Measurements from ENCODE around the gene PKNOX1.
"Not testable (repeated sequence)": the region's sequence is repeated elsewhere in the genome, so short reads cannot be mapped to it uniquely, and the experiment has no call there.

Gene PKNOX1

GRCh38 chr21:43001316-43001715 lies 27.0 kb downstream of the PKNOX1 start:
- H3K36me3 ChIP-seq (ENCODE audit: control insufficient read depth in 1 of 2, insufficient read depth in 2 of 2, low read length in 2 of 2): peaks cover 10% of the 10 kb centered on the region in 2 donors

GRCh38 chr21:43004926-43005325 lies 30.6 kb downstream of the PKNOX1 start:
- H3K27me3 ChIP-seq (ENCODE audit: control insufficient read depth in 1 of 2, insufficient read depth in 2 of 2, low read length in 2 of 2): no peaks in the 10 kb centered on the region
- no peak overlapping the region for H3K9ac ChIP-seq (ENCODE audit: low read depth in 1 of 2, low read length in 2 of 2)
- peaks cover 2 to 5% of the 10 kb centered on the region in 2 donors for H3K9me3 ChIP-seq (ENCODE audit: control insufficient read depth in 1 of 2, low read length in 2 of 2)
- H3K4me3 ChIP-seq (ENCODE audit: low read depth in 1 of 2, low read length in 2 of 2): no peak overlapping the region
- H3K4me1 ChIP-seq (ENCODE audit: control insufficient read depth in 1 of 2, insufficient read depth in 2 of 2, low read length in 2 of 2): peaks cover 0 to 6% of the 10 kb centered on the region in 2 donors
- no peak overlapping the region for H3K27ac ChIP-seq (ENCODE audit: low read depth, low read length)
- H3K36me3 ChIP-seq (ENCODE audit: control insufficient read depth in 1 of 2, insufficient read depth in 2 of 2, low read length in 2 of 2): peaks cover 14 to 26% of the 10 kb centered on the region in 2 donors

More at GRCh38 chr21:43001316-43001715, 27.0 kb downstream of the PKNOX1 start:
- Histone ChIP-seq H3K27ac (ENCODE audit: low read depth, low read length) (no peak overlapping the region), H3K4me1 (ENCODE audit: control insufficient read depth in 1 of 2, insufficient read depth in 2 of 2, low read length in 2 of 2) (peaks cover 0 to 6% of the 10 kb centered on the region in 2 donors), H3K9ac (ENCODE audit: low read depth in 1 of 2, low read length in 2 of 2) (no peak overlapping the region), H3K4me3 (ENCODE audit: low read depth in 1 of 2, low read length in 2 of 2) (no peak overlapping the region), H3K9me3 (ENCODE audit: control insufficient read depth in 1 of 2, low read length in 2 of 2) (peaks cover 6 to 15% of the 10 kb centered on the region in 2 donors), H3K27me3 (ENCODE audit: control insufficient read depth in 1 of 2, insufficient read depth in 2 of 2, low read length in 2 of 2) (no peaks in the 10 kb centered on the region)

- Histone ChIP-seq H3K27ac (ENCODE audit: low read depth, low read length) (no peak overlapping the region), H3K27me3 (ENCODE audit: control insufficient read depth in 1 of 2, insufficient read depth in 2 of 2, low read length in 2 of 2) (no peaks in the 10 kb centered on the region), H3K4me1 (ENCODE audit: control insufficient read depth in 1 of 2, insufficient read depth in 2 of 2, low read length in 2 of 2) (peaks cover 0 to 6% of the 10 kb centered on the region in 2 donors), H3K4me3 (ENCODE audit: low read depth in 1 of 2, low read length in 2 of 2) (no peak overlapping the region), H3K9ac (ENCODE audit: low read depth in 1 of 2, low read length in 2 of 2) (no peak overlapping the region), H3K36me3 (ENCODE audit: control insufficient read depth in 1 of 2, insufficient read depth in 2 of 2, low read length in 2 of 2) (peaks cover 14 to 27% of the 10 kb centered on the region in 2 donors), H3K9me3 (ENCODE audit: control insufficient read depth in 1 of 2, low read length in 2 of 2) (no peaks in the 10 kb centered on the region)
Observed at GRCh38 chr21:43005635-43006034, 31.3 kb downstream of the PKNOX1 start.

- not testable (repeated sequence) for H3K27ac ChIP-seq (ENCODE audit: low read depth, low read length); H3K9me3 ChIP-seq (ENCODE audit: control insufficient read depth in 1 of 2, low read length in 2 of 2); H3K4me3 ChIP-seq (ENCODE audit: low read depth in 1 of 2, low read length in 2 of 2); H3K27me3 ChIP-seq (ENCODE audit: control insufficient read depth in 1 of 2, insufficient read depth in 2 of 2, low read length in 2 of 2); H3K9ac ChIP-seq (ENCODE audit: low read depth in 1 of 2, low read length in 2 of 2); H3K4me1 ChIP-seq (ENCODE audit: control insufficient read depth in 1 of 2, insufficient read depth in 2 of 2, low read length in 2 of 2)
- peaks cover 14 to 28% of the 10 kb centered on the region in 2 donors for H3K36me3 ChIP-seq (ENCODE audit: control insufficient read depth in 1 of 2, insufficient read depth in 2 of 2, low read length in 2 of 2)
Observed at GRCh38 chr21:43006051-43006873, 31.9 kb downstream of the PKNOX1 start.

GRCh38 chr21:43006874-43007208 lies 32.5 kb downstream of the PKNOX1 start:
- peaks cover 0 to 6% of the 10 kb centered on the region in 2 donors for H3K4me1 ChIP-seq (ENCODE audit: control insufficient read depth in 1 of 2, insufficient read depth in 2 of 2, low read length in 2 of 2)
- H3K4me3 ChIP-seq (ENCODE audit: low read depth in 1 of 2, low read length in 2 of 2): no peak overlapping the region
- H3K27ac ChIP-seq (ENCODE audit: low read depth, low read length): no peak overlapping the region
- H3K27me3 ChIP-seq (ENCODE audit: control insufficient read depth in 1 of 2, insufficient read depth in 2 of 2, low read length in 2 of 2): no peaks in the 10 kb centered on the region
- no peaks in the 10 kb centered on the region for H3K9me3 ChIP-seq (ENCODE audit: control insufficient read depth in 1 of 2, low read length in 2 of 2)
- peaks cover 16 to 33% of the 10 kb centered on the region in 2 donors for H3K36me3 ChIP-seq (ENCODE audit: control insufficient read depth in 1 of 2, insufficient read depth in 2 of 2, low read length in 2 of 2)
- H3K9ac ChIP-seq (ENCODE audit: low read depth in 1 of 2, low read length in 2 of 2): no peak overlapping the region

GRCh38 chr21:43012596-43012995 lies 38.2 kb downstream of the PKNOX1 start:
- peaks cover 21 to 52% of the 10 kb centered on the region in 2 donors for H3K36me3 ChIP-seq (ENCODE audit: control insufficient read depth in 1 of 2, insufficient read depth in 2 of 2, low read length in 2 of 2)
- H3K9ac ChIP-seq (ENCODE audit: low read depth in 1 of 2, low read length in 2 of 2): no peak overlapping the region
- no peaks in the 10 kb centered on the region for H3K27me3 ChIP-seq (ENCODE audit: control insufficient read depth in 1 of 2, insufficient read depth in 2 of 2, low read length in 2 of 2)
- H3K4me1 ChIP-seq (ENCODE audit: control insufficient read depth in 1 of 2, insufficient read depth in 2 of 2, low read length in 2 of 2): no peaks in the 10 kb centered on the region
- no peak overlapping the region for H3K27ac ChIP-seq (ENCODE audit: low read depth, low read length)
- no peak overlapping the region for H3K4me3 ChIP-seq (ENCODE audit: low read depth in 1 of 2, low read length in 2 of 2)
- H3K9me3 ChIP-seq (ENCODE audit: control insufficient read depth in 1 of 2, low read length in 2 of 2): no peaks in the 10 kb centered on the region

- Histone ChIP-seq H3K9me3 (ENCODE audit: control insufficient read depth in 1 of 2, low read length in 2 of 2) (no peaks in the 10 kb centered on the region), H3K27me3 (ENCODE audit: control insufficient read depth in 1 of 2, insufficient read depth in 2 of 2, low read length in 2 of 2) (no peaks in the 10 kb centered on the region), H3K4me3 (ENCODE audit: low read depth in 1 of 2, low read length in 2 of 2) (no peak overlapping the region), H3K36me3 (ENCODE audit: control insufficient read depth in 1 of 2, insufficient read depth in 2 of 2, low read length in 2 of 2) (peaks cover 22 to 51% of the 10 kb centered on the region in 2 donors), H3K9ac (ENCODE audit: low read depth in 1 of 2, low read length in 2 of 2) (no peak overlapping the region), H3K27ac (ENCODE audit: low read depth, low read length) (no peak overlapping the region), H3K4me1 (ENCODE audit: control insufficient read depth in 1 of 2, insufficient read depth in 2 of 2, low read length in 2 of 2) (no peaks in the 10 kb centered on the region)
Observed at GRCh38 chr21:43015906-43016540, 41.7 kb downstream of the PKNOX1 start.

GRCh38 chr21:43016728-43017127 lies 42.4 kb downstream of the PKNOX1 start:
- Histone ChIP-seq H3K36me3 (ENCODE audit: control insufficient read depth in 1 of 2, insufficient read depth in 2 of 2, low read length in 2 of 2) (peaks cover 23 to 53% of the 10 kb centered on the region in 2 donors), H3K9ac (ENCODE audit: low read depth in 1 of 2, low read length in 2 of 2) (no peak overlapping the region), H3K4me3 (ENCODE audit: low read depth in 1 of 2, low read length in 2 of 2) (no peak overlapping the region), H3K27ac (ENCODE audit: low read depth, low read length) (no peak overlapping the region), H3K4me1 (ENCODE audit: control insufficient read depth in 1 of 2, insufficient read depth in 2 of 2, low read length in 2 of 2) (no peaks in the 10 kb centered on the region), H3K27me3 (ENCODE audit: control insufficient read depth in 1 of 2, insufficient read depth in 2 of 2, low read length in 2 of 2) (no peaks in the 10 kb centered on the region), H3K9me3 (ENCODE audit: control insufficient read depth in 1 of 2, low read length in 2 of 2) (no peaks in the 10 kb centered on the region)

- Histone ChIP-seq H3K9ac (ENCODE audit: low read depth in 1 of 2, low read length in 2 of 2) (no peak overlapping the region), H3K27ac (ENCODE audit: low read depth, low read length) (no peak overlapping the region), H3K36me3 (ENCODE audit: control insufficient read depth in 1 of 2, insufficient read depth in 2 of 2, low read length in 2 of 2) (peaks cover 20 to 49% of the 10 kb centered on the region in 2 donors), H3K9me3 (ENCODE audit: control insufficient read depth in 1 of 2, low read length in 2 of 2) (no peaks in the 10 kb centered on the region), H3K4me1 (ENCODE audit: control insufficient read depth in 1 of 2, insufficient read depth in 2 of 2, low read length in 2 of 2) (no peaks in the 10 kb centered on the region), H3K4me3 (ENCODE audit: low read depth in 1 of 2, low read length in 2 of 2) (no peak overlapping the region), H3K27me3 (ENCODE audit: control insufficient read depth in 1 of 2, insufficient read depth in 2 of 2, low read length in 2 of 2) (no peaks in the 10 kb centered on the region)
Observed at GRCh38 chr21:43018519-43018918, 44.2 kb downstream of the PKNOX1 start.

- H3K9ac ChIP-seq (ENCODE audit: low read depth in 1 of 2, low read length in 2 of 2): no peak overlapping the region
- no peaks in the 10 kb centered on the region for H3K9me3 ChIP-seq (ENCODE audit: control insufficient read depth in 1 of 2, low read length in 2 of 2)
- no peaks in the 10 kb centered on the region for H3K27me3 ChIP-seq (ENCODE audit: control insufficient read depth in 1 of 2, insufficient read depth in 2 of 2, low read length in 2 of 2)
- no peak overlapping the region for H3K4me3 ChIP-seq (ENCODE audit: low read depth in 1 of 2, low read length in 2 of 2)
- H3K27ac ChIP-seq (ENCODE audit: low read depth, low read length): no peak overlapping the region
- no peaks in the 10 kb centered on the region for H3K4me1 ChIP-seq (ENCODE audit: control insufficient read depth in 1 of 2, insufficient read depth in 2 of 2, low read length in 2 of 2)
- peaks cover 20 to 57% of the 10 kb centered on the region in 2 donors for H3K36me3 ChIP-seq (ENCODE audit: control insufficient read depth in 1 of 2, insufficient read depth in 2 of 2, low read length in 2 of 2)
Observed at GRCh38 chr21:43020177-43020576, 45.8 kb downstream of the PKNOX1 start.
